Naive thymus-derived CD4-positive, alpha-beta T cell (primary cell): ENCODE data around the gene STK17A. TPM values are rescaled to one million over a fixed set of nuclear protein-coding genes. Genes with fewer than 3 reads are reported as not detected.
A peak's percentile ranks its signal among the peaks of the same experiment; 100 is the strongest.

Source experiments
- ATAC-seq: fragments of 150-1000 bp; cut with Tn5 transposase; 2 replicates; pipeline ENCODE4 v1.10.0; 2021; ENCODE audit warnings: mild to moderate bottlenecking, moderate library complexity
- CTCF ChIA-PET: fragments of 350-600 bp; sonication (Branson Sonifier 250); formaldehyde crosslinking; loops from one replicate; lab custom pipeline; 2021; ENCODE audit warnings: antibody characterized with exemption; lab: Charles Lee
- POLR2A ChIA-PET: fragments of 350-600 bp; sonication (Branson Sonifier 250); formaldehyde crosslinking; loops from one replicate; lab custom pipeline; 2021; ENCODE audit warnings: antibody characterized with exemption, inconsistent platforms; lab: Charles Lee
- DNase-seq, 9 donors: peaks; one replicate each; pipeline versions ENCODE4 v3.0.0 to v3.0.0-alpha.2; 2020 to 2022; ENCODE audit warnings: mixed read lengths in 1 of 9
- H3K27ac ChIP-seq: one replicate; pipeline ENCODE4 v1.7.0; 2013; ENCODE audit warnings: mild to moderate bottlenecking, low read depth, low read length, moderate library complexity
- H3K27me3 ChIP-seq, 2 donors: one replicate each; pipeline ENCODE4 v1.7.0; 2013; ENCODE audit warnings: low read length in 2 of 2, mild to moderate bottlenecking in 2 of 2, moderate library complexity in 2 of 2; ENCODE audit not compliant: control insufficient read depth in 2 of 2, insufficient read depth in 2 of 2
- H3K36me3 ChIP-seq, 3 experiments: 1 replicate in 2 of 3; 2 replicates in 1 of 3; pipeline ENCODE4 v1.7.0; 2013; ENCODE audit warnings: low read length in 3 of 3, mild to moderate bottlenecking in 3 of 3, moderate library complexity in 1 of 3; ENCODE audit not compliant: insufficient read depth in 3 of 3, control insufficient read depth in 2 of 3
- H3K4me1 ChIP-seq, 2 donors: one replicate each; pipeline ENCODE4 v1.7.0; 2013; ENCODE audit warnings: low read length in 2 of 2, mild to moderate bottlenecking in 2 of 2, moderate library complexity in 1 of 2; ENCODE audit not compliant: control insufficient read depth in 2 of 2, insufficient read depth in 2 of 2
- H3K4me3 ChIP-seq: 2 replicates; pipeline ENCODE4 v1.7.0; 2013; ENCODE audit warnings: mild to moderate bottlenecking, low read length
- H3K9me3 ChIP-seq, 3 experiments: 1 replicate in 2 of 3; 2 replicates in 1 of 3; pipeline ENCODE4 v1.7.0; 2013; ENCODE audit warnings: low read length in 3 of 3; ENCODE audit not compliant: control insufficient read depth in 2 of 3
- H3K27ac Mint-ChIP-seq, 9 donors: one replicate each; pipeline ENCODE4 v1.8.0; 2020 to 2022; ENCODE audit warnings: mixed read lengths in 9 of 9, mild to moderate bottlenecking in 8 of 9, moderate library complexity in 5 of 9, inconsistent platforms in 2 of 9
- H3K27me3 Mint-ChIP-seq, 5 donors: one replicate each; pipeline ENCODE4 v1.8.0; 2021 to 2022; ENCODE audit warnings: mixed read lengths in 5 of 5, mild to moderate bottlenecking in 1 of 5
- H3K36me3 Mint-ChIP-seq, 5 donors: one replicate each; pipeline ENCODE4 v1.8.0; 2020 to 2022; ENCODE audit warnings: mixed read lengths in 5 of 5, mild to moderate bottlenecking in 3 of 5, inconsistent platforms in 1 of 5
- H3K4me1 Mint-ChIP-seq, 7 donors: one replicate each; pipeline ENCODE4 v1.8.0; 2020 to 2022; ENCODE audit warnings: mixed read lengths in 7 of 7, mild to moderate bottlenecking in 3 of 7, inconsistent platforms in 1 of 7
- H3K4me3 Mint-ChIP-seq, 10 donors: one replicate each; pipeline ENCODE4 v1.8.0; 2020 to 2022; ENCODE audit warnings: mild to moderate bottlenecking in 10 of 10, mixed read lengths in 10 of 10, moderate library complexity in 6 of 10, inconsistent platforms in 2 of 10
- H3K9me3 Mint-ChIP-seq, 11 donors: one replicate each; pipeline ENCODE4 v1.8.0; 2020 to 2022; ENCODE audit warnings: mixed read lengths in 11 of 11, mild to moderate bottlenecking in 4 of 11, inconsistent platforms in 1 of 11, moderate library complexity in 1 of 11
- intact Hi-C, 2 donors: fragments of 100-400 bp; cut with micrococcal nuclease; formaldehyde crosslinking; loops; one replicate each; pipeline ENCODE4 v1.15.1; 2023
- polyA plus RNA-seq, 2 donors: library from polyadenylated mRNA; unstranded; fragments of 300-500 nt; fragmentation: Illumina TruSeq; gene quantifications; one replicate each; pipeline ENCODE4 v1.2.3, GENCODE V29; 2021
- total RNA-seq, 6 experiments: library from RNA in 5 of 6; stranded (reverse) in 5 of 6; gene quantifications; 1 replicate in 5 of 6; 2 replicates in 1 of 6; pipeline ENCODE4 v1.2.3 and lab custom pipeline; 2021 to 2026

STK17A gene
- total and polyA plus RNA-seq, 7 experiments from 2014 or later = 71.3 to 292 (median 123) TPM

- Histone ChIP-seq H3K27ac (peak overlapping the region; percentile 96), H3K4me1 (peaks cover 64 to 66% of the 10 kb centered on the region in 2 donors), H3K4me3 (peak overlapping the region; percentile 35), H3K9me3 (no peaks in the 10 kb centered on the region), H3K36me3 (no peaks in the 10 kb centered on the region), H3K27me3 (no peaks in the 10 kb centered on the region)
- Mint-ChIP-seq H3K27me3 (no peaks in the 10 kb centered on the region), H3K36me3 (peaks cover 0 to 28% (median 7%) of the 10 kb centered on the region in 5 donors), H3K27ac (peak overlapping the region in 8 of 9 donors; percentile 64 to 97 (median 85)), H3K4me1 (peaks cover 49 to 78% (median 71%) of the 10 kb centered on the region in 7 donors), H3K4me3 (peak overlapping the region; percentile 30 to 98 (median 78)), H3K9me3 (no peaks in the 10 kb centered on the region)
- no peak for ATAC-seq
- intact Hi-C loops = loop anchor here in 1 of 2 donors (2.0 kb wide), 1 partner anchor 23 kb away; no protein-coding TSS in a partner anchor
- CTCF ChIA-PET = interaction anchor here (10.6 kb wide), 1 partner anchor 110 kb away, joined by 440 read pairs; no protein-coding TSS in a partner anchor
- DNase-seq = no peak
- POLR2A ChIA-PET = interaction anchor here (1.3 kb wide), 1 partner anchor 31 kb away, joined by 5 read pairs; no protein-coding TSS in a partner anchor
Observed at GRCh38 chr7:43589728-43590127, 6.8 kb downstream of the STK17A start.

GRCh38 chr7:43590862-43591557, 8.1 kb downstream of the STK17A start:
- Mint-ChIP-seq H3K4me1 (peaks cover 55 to 91% (median 80%) of the 10 kb centered on the region in 7 donors), H3K27ac (peak overlapping the region; percentile 15 to 94 (median 85)), H3K27me3 (no peaks in the 10 kb centered on the region), H3K9me3 (no peaks in the 10 kb centered on the region), H3K36me3 (peaks cover 0 to 26% (median 11%) of the 10 kb centered on the region in 5 donors), H3K4me3 (peak overlapping the region; percentile 62 to 92 (median 78))
- intact Hi-C loops = loop anchor here (1.0 to 2.0 kb wide), 3 partner anchors 8 to 22 kb away; partner anchors contain the start of gene STK17A (in 1 of the 2)
- H3K4me3 ChIP-seq = peak overlapping the region; percentile 33
- CTCF ChIA-PET = interaction anchor here (2.9 to 3.0 kb wide), 2 partner anchors 8 to 109 kb away, joined by 12 to 23 read pairs; partner anchors contain the start of gene STK17A
- H3K9me3 ChIP-seq = no peaks in the 10 kb centered on the region
- DNase-seq = peak in 1 of 9 donors; percentile 27
- POLR2A ChIA-PET = interaction anchor here (0.5 to 2.8 kb wide), 7 partner anchors 8 to 109 kb away, joined by 3 to 14 read pairs (median 4); partner anchors contain the start of gene STK17A
- peaks cover 0 to 3% (median 2%) of the 10 kb centered on the region in 3 experiments for H3K36me3 ChIP-seq
- peaks cover 77 to 78% of the 10 kb centered on the region in 2 donors for H3K4me1 ChIP-seq
- no peak for ATAC-seq
- H3K27me3 ChIP-seq = no peaks in the 10 kb centered on the region
- H3K27ac ChIP-seq = peak overlapping the region; percentile 67

DNA sequence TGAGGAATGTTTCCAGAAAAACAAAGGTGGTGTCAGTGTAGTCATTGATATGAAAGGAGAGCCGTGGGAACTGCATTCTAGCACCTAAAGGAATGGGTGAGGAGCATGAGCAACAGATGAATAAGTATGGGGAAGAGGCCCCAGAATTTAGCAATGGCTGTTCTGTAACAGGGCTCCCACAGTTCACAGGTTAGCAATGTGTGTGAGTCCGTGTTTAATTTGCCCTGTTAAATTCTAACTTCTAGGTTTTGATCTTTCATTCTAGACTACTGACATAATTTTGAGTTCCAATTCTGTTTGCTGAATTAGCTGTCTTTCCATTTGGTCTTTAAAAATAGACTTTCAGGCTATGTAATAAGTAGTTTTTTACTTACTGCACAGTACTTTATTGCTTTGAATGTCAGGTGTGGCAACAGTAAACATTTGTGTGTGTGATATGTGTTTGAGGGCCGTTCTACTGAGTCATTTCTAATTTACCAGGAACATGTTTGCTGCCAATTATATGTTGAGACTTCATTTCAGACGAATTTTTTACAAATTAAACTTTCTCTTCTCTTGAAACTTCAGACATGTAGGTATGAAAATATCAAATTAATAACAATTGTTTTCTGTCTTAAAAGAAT, 8.8 kb downstream of the STK17A start:
- DNase-seq (no peak), ATAC-seq (no peak)
- POLR2A ChIA-PET = interaction anchor here (1.1 to 2.8 kb wide), 4 partner anchors 9 to 57 kb away, joined by 3 to 14 read pairs (median 13); partner anchors contain the start of gene STK17A
- Histone ChIP-seq H3K4me3 (peak overlapping the region; percentile 33), H3K27me3 (no peaks in the 10 kb centered on the region), H3K36me3 (peaks cover 0 to 9% (median 6%) of the 10 kb centered on the region in 3 experiments), H3K9me3 (no peaks in the 10 kb centered on the region), H3K4me1 (peaks cover 78 to 84% of the 10 kb centered on the region in 2 donors), H3K27ac (peak overlapping the region; percentile 67)
- Mint-ChIP-seq H3K27ac (peak overlapping the region in 8 of 9 donors; percentile 36 to 94 (median 88)), H3K36me3 (peaks cover 0 to 24% (median 12%) of the 10 kb centered on the region in 5 donors), H3K4me3 (peak overlapping the region; percentile 62 to 92 (median 78)), H3K9me3 (no peaks in the 10 kb centered on the region), H3K4me1 (peaks cover 55 to 92% (median 83%) of the 10 kb centered on the region in 7 donors), H3K27me3 (no peaks in the 10 kb centered on the region)
- intact Hi-C loops = loop anchor here (1.0 to 2.0 kb wide), 3 partner anchors 8 to 21 kb away; partner anchors contain the start of gene STK17A (in 1 of the 2)
- CTCF ChIA-PET = interaction anchor here (2.9 to 3.0 kb wide), 2 partner anchors 9 to 108 kb away, joined by 12 to 23 read pairs; partner anchors contain the start of gene STK17A

- H3K27me3 Mint-ChIP-seq = no peaks in the 10 kb centered on the region
- CTCF ChIA-PET = interaction anchor here (2.9 to 3.0 kb wide), 2 partner anchors 10 to 107 kb away, joined by 12 to 23 read pairs; partner anchors contain the start of gene STK17A
- no peak for DNase-seq
Observed at GRCh38 chr7:43592326-43592725, 9.4 kb downstream of the STK17A start.

DNA sequence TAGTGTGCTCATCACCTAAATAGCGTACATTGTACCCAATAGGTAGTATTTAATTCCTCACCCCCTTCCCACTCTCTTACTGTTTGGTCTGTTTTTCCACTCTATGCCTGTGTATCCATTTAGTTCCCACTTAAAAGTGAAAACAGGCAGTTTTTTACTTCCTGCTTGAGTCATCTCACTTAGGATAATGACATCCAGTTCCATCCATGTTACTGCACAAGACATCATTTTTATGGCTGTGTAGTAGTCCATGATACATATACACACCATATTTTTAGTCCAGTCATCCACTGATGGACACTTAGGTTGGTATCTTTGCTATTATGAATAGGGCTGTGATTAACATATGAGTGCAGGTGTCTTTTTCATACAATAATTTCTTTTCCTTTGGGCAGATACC, 10.1 kb downstream of the STK17A start:
- Mint-ChIP-seq H3K4me3 (peak overlapping the region; percentile 43 to 92 (median 78)), H3K27ac (peak overlapping the region in 8 of 9 donors; percentile 64 to 94 (median 91)), H3K36me3 (peaks cover 0 to 26% (median 13%) of the 10 kb centered on the region in 5 donors), H3K4me1 (peaks cover 57 to 92% (median 81%) of the 10 kb centered on the region in 7 donors), H3K27me3 (no peaks in the 10 kb centered on the region), H3K9me3 (no peaks in the 10 kb centered on the region)
- POLR2A ChIA-PET = interaction anchor here (0.6 to 2.8 kb wide), 5 partner anchors 11 to 1042 kb away, joined by 3 to 14 read pairs (median 10); partner anchors contain the start of gene STK17A
- Histone ChIP-seq H3K9me3 (no peaks in the 10 kb centered on the region), H3K27me3 (no peaks in the 10 kb centered on the region), H3K36me3 (peaks cover 0 to 19% (median 12%) of the 10 kb centered on the region in 3 experiments), H3K27ac (peak overlapping the region; percentile 67), H3K4me1 (peaks cover 68 to 76% of the 10 kb centered on the region in 2 donors), H3K4me3 (peak overlapping the region; percentile 5)
- ATAC-seq = no peak
- no peak for DNase-seq
- intact Hi-C loops = no loop called here
- CTCF ChIA-PET = interaction anchor here (2.9 to 3.0 kb wide), 2 partner anchors 10 to 107 kb away, joined by 12 to 23 read pairs; partner anchors contain the start of gene STK17A

More at GRCh38 chr7:43592326-43592725, 9.4 kb downstream of the STK17A start:
- ATAC-seq = no peak
- peak overlapping the region; percentile 33 for H3K4me3 ChIP-seq
- Mint-ChIP-seq H3K9me3 (no peaks in the 10 kb centered on the region), H3K27ac (peak overlapping the region; percentile 20 to 94 (median 80)), H3K4me1 (peaks cover 57 to 93% (median 84%) of the 10 kb centered on the region in 7 donors), H3K36me3 (peaks cover 0 to 26% (median 12%) of the 10 kb centered on the region in 5 donors), H3K4me3 (peak overlapping the region in 9 of 10 donors; percentile 62 to 92 (median 79))
- POLR2A ChIA-PET = interaction anchor here (0.7 to 2.8 kb wide), 5 partner anchors 10 to 56 kb away, joined by 3 to 14 read pairs (median 13); partner anchors contain the start of gene STK17A
- intact Hi-C loops = no loop called here
- H3K27ac ChIP-seq = peak overlapping the region; percentile 67
- H3K27me3 ChIP-seq = no peaks in the 10 kb centered on the region
- H3K36me3 ChIP-seq = peaks cover 0 to 15% (median 11%) of the 10 kb centered on the region in 3 experiments
- H3K4me1 ChIP-seq = peaks cover 75 to 82% of the 10 kb centered on the region in 2 donors
- no peaks in the 10 kb centered on the region for H3K9me3 ChIP-seq
